Activated CD4-positive, alpha-beta T cell treated with anti-CD3 and anti-CD28 coated beads, Interleukin-2, amount 10 ng/mL, durations not matched to agents 24 days and 14 days (primary cell): ENCODE measurements around the gene PPP4R2. TPM values are rescaled to one million over a fixed set of nuclear protein-coding genes. Genes with fewer than 3 reads are reported as not detected.
"Not testable (repeated sequence)": the region's sequence is repeated elsewhere in the genome, so short reads cannot be mapped to it uniquely, and the experiment has no call there.

Experiments
- DNase-seq: peaks from one replicate; pipeline ENCODE4 v3.0.0; 2022
- H3K27ac Mint-ChIP-seq: one replicate; pipeline ENCODE4 v1.8.0; 2022; ENCODE audit warnings: mild to moderate bottlenecking, mixed read lengths
- H3K27me3 Mint-ChIP-seq: one replicate; pipeline ENCODE4 v1.8.0; 2022; ENCODE audit warnings: mixed read lengths
- H3K36me3 Mint-ChIP-seq: one replicate; pipeline ENCODE4 v1.8.0; 2022; ENCODE audit warnings: low read depth, mild to moderate bottlenecking, mixed read lengths
- H3K4me1 Mint-ChIP-seq: one replicate; pipeline ENCODE4 v1.8.0; 2021; ENCODE audit warnings: mixed read lengths
- H3K4me3 Mint-ChIP-seq: one replicate; pipeline ENCODE4 v1.8.0; 2022; ENCODE audit warnings: mild to moderate bottlenecking, moderate library complexity, mixed read lengths
- H3K9me3 Mint-ChIP-seq: one replicate; pipeline ENCODE4 v1.8.0; 2021; ENCODE audit warnings: mixed read lengths
- intact Hi-C: fragments of 100-400 bp; cut with micrococcal nuclease; formaldehyde crosslinking; loops from one replicate; pipeline ENCODE4 v1.15.1; 2023
- total RNA-seq: library from RNA; stranded (reverse); gene quantifications from 2 replicates; pipeline ENCODE4 v1.2.3, GENCODE V29; 2022

The PPP4R2 gene
- total RNA-seq, 1 donor from 2014 or later, result 105 TPM

DNA sequence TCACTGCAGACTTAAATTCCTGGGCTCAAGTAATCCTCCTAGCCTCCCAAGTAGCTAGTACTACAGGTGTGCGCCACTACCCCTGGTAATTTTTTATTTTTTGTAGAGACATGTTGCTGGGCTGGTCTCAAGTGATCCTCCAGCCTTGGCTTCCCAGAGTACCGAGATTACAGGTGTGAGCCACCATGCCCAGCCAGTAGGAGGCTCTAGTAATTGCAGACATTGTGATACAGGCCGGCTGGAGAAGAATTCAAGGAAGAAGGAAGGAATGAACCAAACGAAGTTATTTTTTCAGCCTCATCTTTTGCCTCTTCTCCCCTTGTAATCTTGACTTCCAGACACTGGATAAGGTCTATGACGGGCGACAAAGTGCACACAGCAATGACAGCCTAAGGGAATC is 3.2 kb upstream of the PPP4R2 start:
- H3K4me3 Mint-ChIP-seq, result no peak overlapping the region
- no peaks in the 10 kb centered on the region for H3K9me3 Mint-ChIP-seq
- H3K36me3 Mint-ChIP-seq, result peaks cover 6% of the 10 kb centered on the region
- H3K27ac Mint-ChIP-seq, result no peak overlapping the region
- intact Hi-C loops, result loop anchor here (10.0 kb wide), 1 partner anchor 1269 kb away; the partner anchor contains the start of gene EIF4E3
- no peak for DNase-seq
- H3K27me3 Mint-ChIP-seq, result no peaks in the 10 kb centered on the region
- H3K4me1 Mint-ChIP-seq, result peaks cover 19% of the 10 kb centered on the region

DNA sequence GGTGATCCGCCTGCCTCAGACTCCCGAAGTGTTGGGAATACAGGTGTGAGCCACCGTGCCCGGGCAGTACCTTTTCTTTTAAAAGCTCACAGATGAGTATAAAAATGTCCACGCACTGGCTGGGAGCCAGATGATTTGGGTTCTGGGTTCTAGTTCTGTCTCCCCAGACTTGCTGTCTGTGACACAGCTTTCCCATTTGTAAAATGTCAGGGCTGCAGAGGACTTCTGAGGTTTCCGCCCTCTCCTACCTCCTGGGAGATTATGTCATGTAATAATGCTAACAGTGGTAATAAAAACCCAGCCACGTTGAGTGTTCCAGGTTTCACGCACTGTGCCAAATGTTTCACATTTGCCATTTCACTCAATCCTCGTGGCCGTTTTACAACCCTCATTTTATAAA is 1.3 kb upstream of the PPP4R2 start:
- Mint-ChIP-seq H3K4me3 (peak overlapping the region; percentile 42), H3K4me1 (peaks cover 31% of the 10 kb centered on the region), H3K27ac (peak overlapping the region; percentile 54), H3K27me3 (no peaks in the 10 kb centered on the region), H3K36me3 (peaks cover 22% of the 10 kb centered on the region), H3K9me3 (no peaks in the 10 kb centered on the region)
- intact Hi-C loops, result loop anchor here (10.0 kb wide), 1 partner anchor 1271 kb away; the partner anchor contains the start of gene EIF4E3
- DNase-seq, result no peak

GRCh38 chr3:72996121-72996472 is 514 bp upstream of the PPP4R2 start:
- H3K4me1 Mint-ChIP-seq, result peaks cover 34% of the 10 kb centered on the region
- no peaks in the 10 kb centered on the region for H3K9me3 Mint-ChIP-seq
- peak overlapping the region; percentile 89 for H3K27ac Mint-ChIP-seq

GRCh38 chr3:72997421-72997961 is 880 bp downstream of the PPP4R2 start:
- no peaks in the 10 kb centered on the region for H3K27me3 Mint-ChIP-seq
- H3K4me3 Mint-ChIP-seq, result peak overlapping the region; percentile 89
- no peaks in the 10 kb centered on the region for H3K9me3 Mint-ChIP-seq
- DNase-seq, result peak; percentile 81
- H3K36me3 Mint-ChIP-seq, result peaks cover 43% of the 10 kb centered on the region
- intact Hi-C loops, result loop anchor here (1.0 to 10.0 kb wide), 5 partner anchors 20 to 1273 kb away; partner anchors contain the start of genes EIF4E3 and SHQ1
- H3K27ac Mint-ChIP-seq, result peak overlapping the region; percentile 89
- H3K4me1 Mint-ChIP-seq, result peaks cover 39% of the 10 kb centered on the region

More at GRCh38 chr3:72996121-72996472, 514 bp upstream of the PPP4R2 start:
- H3K36me3 Mint-ChIP-seq, result peaks cover 30% of the 10 kb centered on the region
- intact Hi-C loops, result loop anchor here (1.0 to 10.0 kb wide), 3 partner anchors 30 to 1271 kb away; partner anchors contain the start of genes EIF4E3 and SHQ1
- no peaks in the 10 kb centered on the region for H3K27me3 Mint-ChIP-seq
- no peak for DNase-seq
- H3K4me3 Mint-ChIP-seq, result peak overlapping the region; percentile 89

- Mint-ChIP-seq H3K27me3 (no peaks in the 10 kb centered on the region), H3K36me3 (peaks cover 48% of the 10 kb centered on the region), H3K4me1 (peaks cover 44% of the 10 kb centered on the region), H3K9me3 (no peaks in the 10 kb centered on the region), H3K27ac (peak overlapping the region; percentile 35), H3K4me3 (peak overlapping the region; percentile 78)
- intact Hi-C loops, result loop anchor here (10.0 kb wide), 1 partner anchor 1274 kb away; the partner anchor contains the start of gene EIF4E3
- no peak for DNase-seq
Observed at GRCh38 chr3:72998466-72998865, 1.9 kb downstream of the PPP4R2 start.

DNA sequence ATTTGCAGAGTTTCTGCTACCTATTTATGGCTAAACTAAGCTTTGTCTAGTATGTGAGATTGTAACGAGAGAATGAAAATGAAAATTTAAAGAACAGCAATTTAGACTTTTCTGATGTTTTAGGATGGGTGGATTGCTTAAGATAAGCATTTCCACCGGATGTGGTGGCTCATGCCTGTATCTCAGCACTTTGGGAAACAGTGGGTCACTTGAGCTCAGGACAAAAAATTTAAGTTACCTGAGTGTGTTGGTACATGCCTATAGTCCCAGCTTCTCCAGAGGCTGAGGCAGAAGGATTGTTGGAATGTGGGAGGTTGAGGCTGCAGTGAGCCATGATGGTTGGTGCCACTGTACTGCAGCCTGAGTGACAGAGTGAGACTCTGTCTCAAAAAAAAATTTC is 3.3 kb downstream of the PPP4R2 start:
- Mint-ChIP-seq H3K36me3 (peaks cover 62% of the 10 kb centered on the region), H3K4me1 (peaks cover 55% of the 10 kb centered on the region), H3K4me3 (peak overlapping the region; percentile 78), H3K27me3 (no peaks in the 10 kb centered on the region), H3K27ac (peak overlapping the region; percentile 82), H3K9me3 (no peaks in the 10 kb centered on the region)
- peak; percentile 69 for DNase-seq
- intact Hi-C loops, result loop anchor here (1.0 to 10.0 kb wide), 2 partner anchors 29 to 1275 kb away; partner anchors contain the start of gene EIF4E3

- H3K9me3 Mint-ChIP-seq, intact Hi-C loops, H3K27me3 Mint-ChIP-seq, DNase-seq, H3K4me3 Mint-ChIP-seq: not testable (repeated sequence)
- Mint-ChIP-seq H3K36me3 (peaks cover 81% of the 10 kb centered on the region), H3K4me1 (peaks cover 54% of the 10 kb centered on the region), H3K27ac (peak overlapping the region; percentile 66)
Observed at GRCh38 chr3:73003050-73003449, 6.4 kb downstream of the PPP4R2 start.

GRCh38 chr3:73004316-73004715 is 7.7 kb downstream of the PPP4R2 start:
- no peak overlapping the region for H3K4me3 Mint-ChIP-seq
- H3K27ac Mint-ChIP-seq, result peak overlapping the region; percentile 38
- H3K36me3 Mint-ChIP-seq, result peaks cover 80% of the 10 kb centered on the region
- no peak for DNase-seq
- H3K9me3 Mint-ChIP-seq, result no peaks in the 10 kb centered on the region
- H3K4me1 Mint-ChIP-seq, result peaks cover 57% of the 10 kb centered on the region
- H3K27me3 Mint-ChIP-seq, result no peaks in the 10 kb centered on the region
- intact Hi-C loops, result no loop called here

GRCh38 chr3:73007992-73008712 is 11.5 kb downstream of the PPP4R2 start:
- H3K4me3 Mint-ChIP-seq, result no peak overlapping the region
- H3K4me1 Mint-ChIP-seq, result peaks cover 52% of the 10 kb centered on the region
- intact Hi-C loops, result no loop called here
- H3K9me3 Mint-ChIP-seq, result no peaks in the 10 kb centered on the region
- H3K36me3 Mint-ChIP-seq, result peaks cover 66% of the 10 kb centered on the region
- H3K27me3 Mint-ChIP-seq, result no peaks in the 10 kb centered on the region
- peak overlapping the region; percentile 38 for H3K27ac Mint-ChIP-seq
- DNase-seq, result no peak

DNA sequence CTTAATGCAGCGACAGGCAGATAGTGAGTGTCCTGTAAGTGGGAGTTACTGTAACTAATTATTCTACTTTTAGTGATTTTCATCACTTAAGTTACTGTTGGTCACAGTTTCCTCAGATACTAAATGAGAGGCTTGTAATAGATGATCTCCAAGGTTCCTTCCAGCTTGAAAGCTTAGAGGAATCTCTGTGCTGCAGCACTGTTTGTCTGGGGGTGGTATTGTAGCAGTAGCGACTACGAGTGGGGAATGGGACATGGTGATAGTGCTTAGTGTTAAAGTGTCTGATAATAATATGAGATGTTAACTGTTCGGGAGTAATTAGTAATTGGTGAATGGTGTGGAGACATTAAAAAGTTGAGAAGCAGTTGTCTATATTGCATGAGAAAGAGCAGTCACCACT is 12.4 kb downstream of the PPP4R2 start:
- Mint-ChIP-seq H3K27ac (peak overlapping the region; percentile 21), H3K4me1 (peaks cover 46% of the 10 kb centered on the region), H3K36me3 (peaks cover 57% of the 10 kb centered on the region), H3K9me3 (no peaks in the 10 kb centered on the region), H3K27me3 (no peaks in the 10 kb centered on the region), H3K4me3 (no peak overlapping the region)
- intact Hi-C loops, result no loop called here
- no peak for DNase-seq

GRCh38 chr3:73009750-73010149 is 13.1 kb downstream of the PPP4R2 start:
- H3K9me3 Mint-ChIP-seq, result no peaks in the 10 kb centered on the region
- H3K36me3 Mint-ChIP-seq, result peaks cover 50% of the 10 kb centered on the region
- H3K27me3 Mint-ChIP-seq, result no peaks in the 10 kb centered on the region
- no peak for DNase-seq
- H3K27ac Mint-ChIP-seq, result no peak overlapping the region
- no peak overlapping the region for H3K4me3 Mint-ChIP-seq
- H3K4me1 Mint-ChIP-seq, result peaks cover 40% of the 10 kb centered on the region
- intact Hi-C loops, result no loop called here

GRCh38 chr3:73010158-73010557 is 13.5 kb downstream of the PPP4R2 start:
- Mint-ChIP-seq H3K9me3 (no peaks in the 10 kb centered on the region), H3K4me1 (peaks cover 40% of the 10 kb centered on the region), H3K27ac (peak overlapping the region; percentile 31), H3K36me3 (peaks cover 49% of the 10 kb centered on the region), H3K4me3 (no peak overlapping the region), H3K27me3 (no peaks in the 10 kb centered on the region)
- no peak for DNase-seq
- intact Hi-C loops, result no loop called here

DNA sequence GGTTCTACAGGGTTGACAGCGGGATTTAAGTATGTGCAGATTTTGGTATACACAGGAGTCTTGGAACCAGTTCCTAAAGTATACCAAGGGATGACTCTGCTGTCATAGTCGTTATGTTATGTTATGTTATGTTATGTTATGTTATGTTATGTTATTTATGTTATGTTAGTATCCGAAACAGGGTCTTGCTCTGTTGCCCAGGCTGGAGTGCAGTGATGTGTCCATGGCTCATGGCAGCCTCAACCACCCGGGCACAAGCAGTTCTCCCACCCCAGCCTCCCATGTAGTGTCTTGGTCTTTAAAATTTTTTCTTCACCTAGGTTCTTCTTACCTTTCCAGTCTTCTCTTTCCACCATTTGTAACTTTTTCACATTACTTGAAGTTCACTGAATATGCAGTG is 21.7 kb downstream of the PPP4R2 start:
- DNase-seq, result no peak
- Mint-ChIP-seq H3K4me1 (peaks cover 26% of the 10 kb centered on the region), H3K27ac (no peak overlapping the region), H3K27me3 (no peaks in the 10 kb centered on the region), H3K36me3 (peaks cover 18% of the 10 kb centered on the region), H3K9me3 (no peaks in the 10 kb centered on the region), H3K4me3 (no peak overlapping the region)
- intact Hi-C loops, result no loop called here

- no peaks in the 10 kb centered on the region for H3K27me3 Mint-ChIP-seq
- DNase-seq, result no peak
- H3K9me3 Mint-ChIP-seq, result no peaks in the 10 kb centered on the region
- intact Hi-C loops, result no loop called here
- H3K4me1 Mint-ChIP-seq, result peaks cover 26% of the 10 kb centered on the region
- H3K4me3 Mint-ChIP-seq, result no peak overlapping the region
- peaks cover 18% of the 10 kb centered on the region for H3K36me3 Mint-ChIP-seq
- H3K27ac Mint-ChIP-seq, result no peak overlapping the region
Observed at GRCh38 chr3:73018790-73019441, 22.3 kb downstream of the PPP4R2 start.
